ENCODE data around the gene RPUSD1.

RPUSD1 gene

GRCh38 chr16:830871-831570, 42.8 kb upstream of the RPUSD1 start:
- DNase-seq (ENCODE audit: insufficient read length, low spot score) (no peak), FAIRE-seq (no peak)
- no peak for TF ChIP-seq CTCF (IDR thresholded peaks at IDR 0.05; ENCODE audit: insufficient read depth, missing control alignments)

- no peak for TF ChIP-seq CTCF (IDR thresholded peaks at IDR 0.05; ENCODE audit: insufficient read depth, missing control alignments)
- no peak for DNase-seq (ENCODE audit: insufficient read length, low spot score)
- no peak for FAIRE-seq
Measured at GRCh38 chr16:830107-830870, 42.1 kb upstream of the RPUSD1 start.

- FAIRE-seq (no peak), DNase-seq (ENCODE audit: insufficient read length, low spot score) (no peak)
- no peak for TF ChIP-seq CTCF (IDR thresholded peaks at IDR 0.05; ENCODE audit: insufficient read depth, missing control alignments)
Measured at GRCh38 chr16:828891-829290, 40.7 kb upstream of the RPUSD1 start.

- FAIRE-seq (no peak), DNase-seq (ENCODE audit: insufficient read length, low spot score) (no peak)
- TF ChIP-seq CTCF (IDR thresholded peaks at IDR 0.05; ENCODE audit: insufficient read depth, missing control alignments): no peak
Measured at GRCh38 chr16:827513-827912, 39.3 kb upstream of the RPUSD1 start.

- FAIRE-seq (no peak), DNase-seq (ENCODE audit: insufficient read length, low spot score) (no peak)
- no peak for TF ChIP-seq CTCF (IDR thresholded peaks at IDR 0.05; ENCODE audit: insufficient read depth, missing control alignments)
Measured at GRCh38 chr16:825341-826061, 37.3 kb upstream of the RPUSD1 start.

GRCh38 chr16:824601-825000, 36.4 kb upstream of the RPUSD1 start:
- DNase-seq (ENCODE audit: insufficient read length, low spot score) (no peak), FAIRE-seq (no peak)
- no peak for TF ChIP-seq CTCF (IDR thresholded peaks at IDR 0.05; ENCODE audit: insufficient read depth, missing control alignments)

All from D721Med (cell line).